Measurements from ENCODE around the gene RELT. TPM values are rescaled to one million over a fixed set of nuclear protein-coding genes. Genes with fewer than 3 reads are reported as not detected.

The RELT gene
- total and polyA plus RNA-seq, 2 of the 13 experiments (the other 11 are each of a cell fraction or from before 2014, with no cell fraction given) = 2.5 to 4.7 TPM

GRCh38 chr11:73402834-73403185 lies 26.6 kb downstream of the RELT start:
- TF ChIP-seq ZNF567 (CRISPR knock-in tag; IDR thresholded peaks at IDR 0.05; ENCODE audit: borderline replicate concordance) (no peak), AKNA (CRISPR knock-in tag; IDR thresholded peaks at IDR 0.05; ENCODE audit: borderline replicate concordance) (no peak), CTCF (CRISPR knock-in tag; IDR thresholded peaks at IDR 0.05) (0 out of 2 replicates have a peak, but pooled peaks have one; percentile 24), ZNF7 (CRISPR knock-in tag; IDR thresholded peaks at IDR 0.05) (0 out of 2 replicates have a peak, but pooled peaks have one; percentile 13), SNAPC5 (CRISPR knock-in tag; IDR thresholded peaks at IDR 0.05; ENCODE audit: borderline replicate concordance) (no peak), ZNF768 (CRISPR knock-in tag; IDR thresholded peaks at IDR 0.05) (peak; percentile 52; the same call in 1 of the 2 replicates), STAG1 (CRISPR knock-in tag; IDR thresholded peaks at IDR 0.05) (0 out of 2 replicates have a peak, but pooled peaks have one; percentile 13)
- H3K27me3 ChIP-seq (ENCODE audit: control insufficient read depth in 1 of 2, insufficient read depth in 2 of 2, low read length in 2 of 2) = no peaks in the 10 kb centered on the region
- intact Hi-C loops (cut with micrococcal nuclease; ENCODE audit: unreplicated experiment) = loop anchor here (2.0 to 10.0 kb wide), 3 partner anchors 222 to 529 kb away; no protein-coding TSS in a partner anchor
- no TSS peak for BruUV-seq (replicated peaks)
- peak; percentile 21 for FAIRE-seq
- H4K20me1 ChIP-seq (ENCODE audit: insufficient read depth, low read length) = no peaks in the 10 kb centered on the region
- in situ Hi-C loops (cut with HindIII; ENCODE audit: extremely low pct_ligation_motif_present, low pct_unique_long_range_greater_than_20kb) = loop anchor here (5.0 to 10.0 kb wide), 2 partner anchors 222 to 259 kb away; no protein-coding TSS in a partner anchor
- H3K4me2 ChIP-seq (ENCODE audit: low read depth, low read length) = no peak overlapping the region
- ATAC-seq = no peak
- H2AFZ ChIP-seq (ENCODE audit: low read length) = no peak overlapping the region
- H3K27ac ChIP-seq (ENCODE audit: extremely low read length, insufficient read depth, low read length) = no peak overlapping the region
- no peak overlapping the region for H3K4me3 ChIP-seq (replicated peaks in 1 of 3; ENCODE audit: insufficient read depth in 1 of 3, low read depth in 2 of 3, low read length in 3 of 3)
- DNase-seq (ENCODE audit: low spot score) = no peak
- no peak overlapping the region for H3K9ac ChIP-seq (ENCODE audit: insufficient read depth, low read depth, low read length)
- H3K9me3 ChIP-seq (ENCODE audit: low read length) = no peaks in the 10 kb centered on the region
- H3K79me2 ChIP-seq (ENCODE audit: insufficient read depth, low read length) = no peaks in the 10 kb centered on the region
- POLR2A ChIA-PET = no interaction called here
- WGBS (ENCODE audit: low lambda C conversion rate) = 56% methylated on average over 1 of the region's 1 CpG
- H3K4me1 ChIP-seq (ENCODE audit: insufficient read depth, low read length) = peaks cover 8% of the 10 kb centered on the region
- peaks cover 3 to 10% of the 10 kb centered on the region in 2 experiments; a peak in 4 of 5 replicates for H3K36me3 ChIP-seq (replicated peaks in 1 of 2; ENCODE audit: control insufficient read depth in 1 of 2, insufficient read depth in 2 of 2, low read length in 2 of 2)
- CTCF ChIA-PET (ENCODE audit: low intra/inter-chr PET ratio, low total read pairs) = interaction anchor here (1.6 kb wide), 1 partner anchor 258 kb away, joined by 6 read pairs; no protein-coding TSS in a partner anchor
